Smooth muscle cell (in vitro differentiated cells): ENCODE data around the gene CTSO. TPM values are rescaled to one million over a fixed set of nuclear protein-coding genes. Genes with fewer than 3 reads are reported as not detected.
A peak's percentile ranks its signal among the peaks of the same experiment; 100 is the strongest.

Source experiments
- DNase-seq: peaks from one replicate; lab custom pipeline; 2025; ENCODE audit not compliant: unreplicated experiment; lab: John Stamatoyannopoulos, UW
- H2AFZ ChIP-seq: fragments of 200-600 bp; sonication (generic); 2 replicates; pipeline ENCODE4 v1.6.0; 2016; ENCODE audit warnings: antibody characterized with exemption, low read depth, mild to moderate bottlenecking
- H3F3A ChIP-seq: fragments of 200-600 bp; sonication (generic); 2 replicates; pipeline ENCODE4 v1.6.0; 2017; ENCODE audit warnings: antibody characterized with exemption, low read depth
- H3K27ac ChIP-seq: fragments of 200-600 bp; sonication (generic); 2 replicates; pipeline ENCODE4 v1.5.1; 2016; ENCODE audit warnings: low read depth, mild to moderate bottlenecking
- H3K27me3 ChIP-seq: fragments of 200-600 bp; sonication (generic); 2 replicates; pipeline ENCODE4 v1.6.1; 2016; ENCODE audit warnings: low read depth, mild to moderate bottlenecking
- H3K36me3 ChIP-seq: fragments of 200-600 bp; sonication (generic); 2 replicates; pipeline ENCODE4 v1.5.1; 2016; ENCODE audit warnings: low read depth
- H3K4me1 ChIP-seq: fragments of 200-600 bp; sonication (generic); 2 replicates; pipeline ENCODE4 v1.5.1; 2016; ENCODE audit warnings: low read depth
- H3K4me2 ChIP-seq: fragments of 200-600 bp; sonication (generic); 2 replicates; pipeline ENCODE4 v1.6.0; 2016; ENCODE audit warnings: mild to moderate bottlenecking
- H3K4me3 ChIP-seq: fragments of 200-600 bp; sonication (generic); 2 replicates; pipeline ENCODE4 v1.5.1; 2016; ENCODE audit warnings: mild to moderate bottlenecking
- H3K79me2 ChIP-seq: fragments of 200-600 bp; sonication (generic); 2 replicates; pipeline ENCODE4 v1.6.0; 2016; ENCODE audit warnings: low read depth, mild to moderate bottlenecking
- H3K9ac ChIP-seq: fragments of 200-600 bp; sonication (generic); 2 replicates; pipeline ENCODE4 v1.6.0; 2016; ENCODE audit warnings: low read depth
- H3K9me3 ChIP-seq: fragments of 200-600 bp; sonication (generic); replicated peaks from 2 replicates; pipeline ENCODE4 v1.5.1; 2016; ENCODE audit warnings: low read depth
- H4K20me1 ChIP-seq: fragments of 200-600 bp; sonication (generic); 2 replicates; pipeline ENCODE4 v1.6.0; 2016; ENCODE audit warnings: low read depth
- CTCF ChIP-seq: fragments of 200-600 bp; sonication (generic); IDR thresholded peaks from 2 replicates; pipeline ENCODE4 v1.5.1; 2017; ENCODE audit warnings: borderline replicate concordance, mild to moderate bottlenecking, antibody characterized with exemption; ENCODE audit not compliant: insufficient read depth, poor library complexity, severe bottlenecking
- whole genome bisulfite sequencing: methylation state at CpG from one replicate; pipeline ENCODE4 v1.1.7; 2016; ENCODE audit warnings: low lambda C conversion rate; 5-methylcytosine and 5-hydroxymethylcytosine counted together
- polyA plus RNA-seq: library from polyadenylated mRNA; unstranded; fragments of >200 nt; fragmentation: Nextera tagmentation; extraction: Ambion mirVana; gene quantifications from 2 replicates; pipeline ENCODE4 v1.2.1, GENCODE V29; 2016
- total RNA-seq: library from RNA; depleted of rRNA; stranded (reverse); fragments of >200 nt; gene quantifications from 2 replicates; pipeline ENCODE4 v1.2.3, GENCODE V29; 2014

The CTSO gene
- total and polyA plus RNA-seq, 2 experiments from 2014 or later: 15.4 to 19.2 TPM

GRCh38 chr4:155966171-155966570, 12.5 kb upstream of the CTSO start:
- Histone ChIP-seq H3K4me2 (peak overlapping the region; percentile 43), H3K4me3 (no peak overlapping the region), H2AFZ (peak overlapping the region; percentile 49), H3K9me3 (no peaks in the 10 kb centered on the region), H4K20me1 (no peaks in the 10 kb centered on the region), H3F3A (peaks cover 13% of the 10 kb centered on the region), H3K4me1 (no peaks in the 10 kb centered on the region), H3K79me2 (no peaks in the 10 kb centered on the region), H3K27me3 (no peaks in the 10 kb centered on the region), H3K36me3 (no peaks in the 10 kb centered on the region), H3K9ac (no peak overlapping the region), H3K27ac (peak overlapping the region; percentile 62)
- WGBS: 85% methylated on average over 2 of the region's 2 CpGs
- DNase-seq: no peak
- no peak for TF ChIP-seq CTCF

GRCh38 chr4:155964016-155964891, 10.6 kb upstream of the CTSO start:
- TF ChIP-seq CTCF: no peak
- peak overlapping the region; percentile 66 for H2AFZ ChIP-seq
- no peak for DNase-seq

GRCh38 chr4:155962767-155963166, 9.1 kb upstream of the CTSO start:
- no peak for TF ChIP-seq CTCF
- no peak overlapping the region for H3K4me2 ChIP-seq
- H3K9ac ChIP-seq: no peak overlapping the region
- no peaks in the 10 kb centered on the region for H3K9me3 ChIP-seq
- H2AFZ ChIP-seq: no peak overlapping the region
- no peaks in the 10 kb centered on the region for H3K27me3 ChIP-seq
- no peak overlapping the region for H3K27ac ChIP-seq
- no peaks in the 10 kb centered on the region for H3K79me2 ChIP-seq
- no peak overlapping the region for H3K4me3 ChIP-seq
- no peaks in the 10 kb centered on the region for H3K36me3 ChIP-seq
- H4K20me1 ChIP-seq: no peaks in the 10 kb centered on the region
- no peaks in the 10 kb centered on the region for H3K4me1 ChIP-seq
- DNase-seq: no peak
- peaks cover 10% of the 10 kb centered on the region for H3F3A ChIP-seq
- WGBS: 90% methylated on average over 2 of the region's 2 CpGs

More at GRCh38 chr4:155964016-155964891, 10.6 kb upstream of the CTSO start:
- 68% methylated on average over 8 of the region's 8 CpGs for WGBS
- Histone ChIP-seq H4K20me1 (no peaks in the 10 kb centered on the region), H3K27me3 (no peaks in the 10 kb centered on the region), H3F3A (peaks cover 13% of the 10 kb centered on the region), H3K27ac (no peak overlapping the region), H3K4me3 (no peak overlapping the region), H3K9ac (no peak overlapping the region), H3K4me1 (no peaks in the 10 kb centered on the region), H3K36me3 (no peaks in the 10 kb centered on the region), H3K9me3 (no peaks in the 10 kb centered on the region), H3K79me2 (no peaks in the 10 kb centered on the region), H3K4me2 (no peak overlapping the region)
